NCI-H510A treated with DMSO at 0.1 percent for 48 hours (cell line): ENCODE data around the gene DGKI.

Experiments used
- DNase-seq: peaks from one replicate; lab custom pipeline; 2025; lab: John Stamatoyannopoulos, UW

The DGKI gene

DNA sequence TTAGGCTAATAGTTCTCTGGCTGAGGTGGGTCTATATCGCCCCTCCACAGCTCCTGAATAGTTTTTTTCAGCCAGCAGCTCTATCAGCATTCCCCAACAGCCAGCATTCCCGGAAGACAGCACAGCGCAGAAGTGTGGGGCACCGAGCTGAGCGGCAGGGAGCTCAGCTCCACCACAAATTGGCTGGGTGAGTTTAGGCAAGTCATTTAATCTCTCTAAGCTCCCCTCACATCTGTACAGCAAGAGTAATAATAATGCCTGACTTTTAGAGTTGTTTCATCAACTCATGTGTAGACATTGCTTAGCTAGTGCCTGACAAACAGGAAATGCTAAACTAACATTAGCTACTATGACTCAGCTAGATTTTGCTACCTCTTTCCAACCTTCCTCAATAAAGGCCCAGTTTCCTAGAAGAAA, 255.3 kb downstream of the DGKI start:
- no peak for DNase-seq

DNA sequence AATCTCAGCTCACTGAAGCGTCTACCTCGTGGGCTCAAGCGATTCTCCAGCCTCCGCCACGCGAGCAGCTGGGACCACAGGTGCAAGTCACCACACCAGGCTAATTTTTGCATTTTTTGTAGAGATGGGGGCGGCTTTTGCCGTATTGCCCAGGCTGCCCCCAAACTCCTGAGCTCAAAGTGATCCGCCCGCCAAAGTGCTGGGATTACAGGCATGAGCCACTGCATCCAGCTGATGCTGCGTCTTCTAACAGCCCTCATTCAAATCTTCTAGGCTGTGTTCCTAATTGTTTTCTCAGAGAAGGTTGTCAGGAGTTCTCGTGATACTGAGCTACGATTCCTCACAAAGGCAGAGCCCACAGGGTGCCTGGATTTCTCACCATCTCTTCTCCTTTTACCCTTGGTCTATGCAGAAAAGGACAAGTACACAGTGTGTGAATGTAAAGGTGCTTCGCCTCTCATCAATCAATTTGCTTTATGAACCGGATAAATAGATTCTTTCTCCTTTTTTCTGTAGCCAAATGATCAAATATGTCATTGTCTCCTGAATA, 255.9 kb downstream of the DGKI start:
- no peak for DNase-seq

DNA sequence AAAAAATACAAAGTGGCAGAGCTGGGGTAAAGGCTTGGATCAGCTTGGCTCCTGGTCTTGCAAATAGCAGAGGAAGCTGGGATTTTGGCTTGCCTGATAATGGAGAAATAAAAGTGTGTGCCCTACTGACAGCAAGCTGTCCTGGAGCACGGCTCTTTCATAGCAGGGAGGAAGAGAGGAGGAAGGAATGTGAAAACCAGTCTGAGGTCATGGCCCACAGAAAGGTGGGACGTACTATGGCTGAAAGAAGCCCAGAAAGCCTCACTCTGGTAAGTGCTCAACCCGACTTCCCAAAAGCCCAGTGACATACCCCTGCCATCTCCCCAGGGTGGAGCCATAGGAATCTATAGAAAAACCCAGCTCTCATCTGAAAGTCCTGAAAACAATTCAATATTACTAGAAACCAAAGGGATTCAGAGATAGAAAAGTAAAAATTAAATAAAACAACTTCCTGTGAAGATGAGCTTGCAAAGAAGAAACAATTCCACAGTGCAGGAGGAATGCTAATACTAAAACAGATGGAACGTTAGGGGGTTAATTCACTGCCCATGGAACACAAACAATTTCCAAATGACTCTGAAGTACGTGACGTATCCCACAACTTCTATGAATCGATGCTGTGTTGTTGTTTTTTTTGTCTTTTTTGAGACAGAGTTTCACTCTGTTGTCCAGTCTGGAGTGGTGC, 256.6 kb downstream of the DGKI start:
- no peak for DNase-seq

DNA sequence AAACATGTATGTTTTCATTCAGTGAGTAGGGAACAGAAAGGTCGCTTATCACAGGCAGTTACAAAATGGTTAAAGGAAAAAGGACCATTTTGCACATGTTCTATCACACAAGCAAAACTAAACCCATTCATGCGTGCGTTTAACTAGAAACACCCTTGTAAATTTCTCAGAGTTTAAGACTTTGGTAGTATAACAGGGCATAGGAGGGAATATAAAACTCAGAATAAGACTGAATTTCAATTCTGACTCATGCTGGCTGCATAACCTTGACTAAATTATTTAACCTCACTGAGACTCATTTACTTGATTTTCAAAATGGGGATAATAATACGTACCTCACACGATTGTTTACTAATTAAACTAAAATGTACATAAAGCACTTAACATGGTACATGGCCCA, 259.4 kb downstream of the DGKI start:
- no peak for DNase-seq

DNA sequence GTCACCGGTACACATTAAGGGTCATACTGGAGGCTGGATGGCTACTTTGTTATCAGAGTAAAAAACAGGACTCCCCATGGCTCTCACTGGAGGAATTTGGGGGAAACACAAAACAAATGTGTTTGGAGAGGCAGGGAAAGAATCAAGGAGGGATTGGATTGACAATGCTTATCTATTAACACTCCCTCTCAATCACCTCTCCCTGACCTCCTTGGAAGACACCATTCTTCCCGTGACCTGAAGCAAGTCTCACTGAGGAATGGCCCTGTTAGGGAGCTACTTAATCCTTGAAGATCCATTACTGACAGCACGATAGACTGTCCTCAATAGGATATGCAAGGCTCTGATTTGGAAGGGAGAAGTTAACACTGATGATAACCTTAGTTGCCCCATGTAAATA, 261.2 kb downstream of the DGKI start:
- DNase-seq: no peak

DNA sequence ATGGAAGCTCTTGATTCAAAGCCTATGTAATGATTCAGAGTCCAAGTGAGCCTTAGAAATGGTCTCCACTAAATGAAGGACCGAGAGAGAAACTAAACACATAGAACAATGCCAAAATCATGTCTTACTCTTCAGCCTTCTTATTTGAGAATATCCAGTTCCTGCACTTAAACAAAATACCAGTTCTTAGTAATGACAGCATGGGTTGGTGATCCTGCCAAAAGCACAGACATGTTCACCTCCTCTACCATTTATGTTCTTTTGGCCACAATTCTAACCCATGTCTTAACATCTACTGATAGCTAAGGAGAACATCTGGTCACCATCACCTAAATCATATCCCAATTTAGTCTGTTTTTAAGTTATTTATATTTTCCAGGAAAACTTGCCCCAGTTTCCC, 263.6 kb downstream of the DGKI start:
- DNase-seq: no peak

DNA sequence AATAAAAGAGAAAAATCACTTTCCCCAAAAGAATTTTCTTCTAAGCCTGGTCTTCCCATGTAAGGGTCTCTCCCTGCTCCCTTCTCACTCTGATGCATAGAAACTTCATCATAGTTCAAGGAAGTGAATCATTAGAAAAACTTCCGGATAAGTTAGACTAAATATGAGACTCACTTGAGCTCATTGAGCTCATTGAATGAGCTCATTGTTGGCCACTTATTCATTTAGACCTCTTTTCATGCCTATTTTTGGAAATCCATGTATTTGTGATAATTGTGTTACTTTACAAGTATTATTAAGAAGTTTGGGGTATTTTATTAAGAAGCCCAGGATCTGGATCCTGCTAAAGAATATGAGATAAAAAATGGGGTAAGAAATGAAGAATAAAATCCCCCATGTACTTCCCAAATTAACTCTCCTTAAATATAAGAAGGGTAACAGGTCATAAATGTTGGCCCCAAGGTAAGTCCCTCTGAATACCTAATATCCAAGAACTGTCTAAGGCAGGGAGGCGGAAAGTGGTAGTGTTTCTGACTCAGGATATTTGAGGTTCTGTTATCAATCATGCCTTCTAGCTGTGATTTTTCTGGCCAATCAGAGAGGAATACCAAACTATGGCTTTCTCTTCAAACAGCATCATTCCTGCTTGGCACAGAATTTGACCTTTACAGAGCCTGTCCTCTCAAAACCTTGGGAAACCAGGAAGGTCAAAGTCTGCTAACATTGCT, 266.7 kb downstream of the DGKI start:
- no peak for DNase-seq

DNA sequence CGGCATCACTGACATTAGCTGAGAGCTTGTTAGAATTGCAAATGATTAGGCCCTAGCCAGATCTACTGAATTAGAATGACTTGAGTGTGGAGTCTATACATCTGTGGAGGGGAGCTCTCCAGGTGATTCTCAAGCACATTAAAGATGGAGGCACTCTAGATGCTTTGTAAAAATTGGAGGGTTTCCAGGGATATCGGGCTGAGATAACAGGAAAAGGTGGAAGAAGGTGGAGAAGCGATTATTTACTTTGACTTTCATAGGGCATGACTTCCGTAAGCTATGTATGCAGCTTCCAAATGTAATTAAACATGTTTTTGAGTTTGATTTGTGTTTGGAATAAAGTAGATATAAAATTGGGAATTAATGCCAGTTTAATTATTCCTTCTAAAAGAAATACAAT, 268.2 kb downstream of the DGKI start:
- no peak for DNase-seq

DNA sequence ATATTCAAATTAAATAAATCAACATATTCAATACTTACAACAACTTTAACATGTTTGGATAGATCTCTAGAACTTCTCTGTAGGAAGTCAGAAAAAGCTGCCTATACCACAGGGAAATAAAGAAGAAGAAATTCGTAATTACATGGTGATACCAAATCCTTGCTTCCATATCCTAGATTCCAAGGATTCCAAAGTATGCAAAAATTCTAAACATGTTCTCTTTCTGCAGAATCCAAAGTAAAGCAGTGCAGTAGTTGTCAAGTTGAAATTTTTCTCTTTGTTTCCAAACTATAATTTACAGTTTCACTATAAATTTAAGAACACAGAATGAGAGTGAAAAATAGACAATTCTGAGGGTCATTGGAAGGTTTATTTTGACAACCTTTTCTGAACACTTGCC, 269.6 kb downstream of the DGKI start:
- DNase-seq: no peak

DNA sequence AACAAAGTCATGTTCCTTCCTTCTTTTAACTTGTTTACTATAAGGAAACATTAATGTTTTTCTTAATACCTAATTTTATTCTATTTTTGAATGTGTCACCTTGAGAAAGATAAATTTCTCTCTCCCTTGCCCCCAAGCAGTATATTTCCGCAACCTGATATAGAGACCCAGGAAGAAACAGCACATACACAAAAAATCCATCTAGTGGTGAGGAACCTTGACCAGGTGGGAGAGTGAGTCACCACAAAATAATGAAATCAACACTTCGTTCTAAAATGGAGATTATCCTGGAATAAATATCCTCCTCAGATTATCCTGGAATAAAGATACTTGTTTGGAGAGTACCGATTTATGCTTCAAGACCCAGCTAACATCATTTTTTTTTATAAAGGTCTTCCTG, 270.3 kb downstream of the DGKI start:
- DNase-seq: no peak

DNA sequence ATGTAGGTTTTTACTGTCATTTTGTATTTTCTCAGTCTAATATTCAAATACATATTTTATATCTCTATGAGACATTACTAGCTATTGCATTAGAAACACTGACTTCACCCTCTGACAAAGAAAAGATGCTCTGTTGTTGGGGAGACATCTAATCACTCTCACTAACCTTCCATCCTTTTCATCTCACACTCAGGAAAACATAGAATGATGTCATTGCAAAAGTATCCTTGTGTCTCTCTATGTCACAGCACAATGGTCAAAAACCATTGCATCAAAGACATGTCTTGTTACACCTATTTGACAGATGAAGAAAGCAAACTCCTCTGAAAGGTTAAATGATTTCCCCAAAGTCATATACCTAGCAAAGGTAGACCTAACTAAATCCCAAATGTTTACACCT, 272.0 kb downstream of the DGKI start:
- DNase-seq: no peak

DNA sequence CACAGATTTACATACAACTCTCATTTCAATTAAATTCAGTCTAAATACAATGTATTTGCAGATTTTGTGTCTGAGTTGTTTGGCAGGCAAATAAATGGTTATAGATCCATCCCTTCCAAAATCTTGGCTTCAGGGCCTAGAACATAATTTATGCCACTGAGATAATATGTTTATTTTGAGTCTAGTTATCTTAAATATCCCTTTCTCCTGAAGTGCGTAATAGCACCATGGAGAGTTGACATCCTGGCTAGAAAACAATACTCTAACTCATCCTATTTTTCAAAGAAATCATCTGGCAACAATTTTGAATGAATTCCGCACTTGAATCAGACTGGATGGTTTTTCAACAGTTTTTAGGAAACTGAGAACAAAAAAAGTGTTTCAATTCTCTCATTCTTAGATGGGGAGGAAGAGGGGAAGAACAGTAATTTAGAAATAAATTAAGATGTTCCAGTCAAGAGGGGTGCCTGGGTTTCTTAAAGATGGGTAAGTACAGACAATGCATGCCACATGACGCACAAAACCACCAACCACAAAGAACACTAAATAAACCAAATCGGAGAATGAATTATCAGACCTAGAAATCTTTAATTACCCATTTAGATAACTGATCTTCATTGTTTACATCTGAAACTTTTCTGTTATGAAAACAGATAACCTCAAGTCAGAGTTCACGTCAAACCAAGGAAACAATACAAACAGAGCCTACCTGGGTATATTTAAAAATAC, 274.6 kb downstream of the DGKI start:
- no peak for DNase-seq

DNA sequence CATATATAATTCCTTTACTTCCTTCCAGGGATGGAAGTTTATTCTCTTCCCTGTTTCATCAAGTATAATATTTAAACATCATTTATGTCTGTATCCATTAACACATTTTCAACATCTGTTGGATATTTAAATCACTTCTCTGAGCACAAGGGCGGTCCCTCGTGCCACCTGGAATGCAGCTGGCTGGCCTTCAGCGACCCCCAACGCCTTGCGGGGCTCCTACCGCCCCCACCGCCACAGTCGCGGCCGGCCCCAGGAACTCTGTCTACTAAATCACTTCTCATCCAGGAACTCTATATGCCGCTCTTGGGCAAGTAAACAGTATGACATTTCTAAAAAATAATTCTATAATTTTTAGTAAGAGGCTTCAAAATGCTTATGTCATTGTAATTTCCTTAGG, 282.1 kb downstream of the DGKI start:
- no peak for DNase-seq

DNA sequence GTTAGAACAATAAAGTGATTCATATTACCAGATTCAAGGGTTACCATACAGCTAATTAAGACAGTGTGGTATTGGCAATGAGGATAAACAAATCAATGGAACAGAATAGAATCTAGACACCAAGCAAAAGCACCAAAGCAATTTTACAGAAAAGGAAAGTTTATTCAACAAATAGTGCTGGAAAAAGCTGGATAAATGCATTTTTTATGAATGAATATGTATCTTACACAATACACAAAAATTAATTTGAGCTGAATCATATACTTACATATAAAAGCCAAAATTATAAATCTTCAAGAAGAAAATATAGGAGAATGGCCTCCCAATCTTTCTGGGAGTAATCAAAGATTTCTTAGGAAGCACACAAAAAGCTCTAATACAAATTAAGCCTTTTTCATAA, 282.8 kb downstream of the DGKI start:
- no peak for DNase-seq

DNA sequence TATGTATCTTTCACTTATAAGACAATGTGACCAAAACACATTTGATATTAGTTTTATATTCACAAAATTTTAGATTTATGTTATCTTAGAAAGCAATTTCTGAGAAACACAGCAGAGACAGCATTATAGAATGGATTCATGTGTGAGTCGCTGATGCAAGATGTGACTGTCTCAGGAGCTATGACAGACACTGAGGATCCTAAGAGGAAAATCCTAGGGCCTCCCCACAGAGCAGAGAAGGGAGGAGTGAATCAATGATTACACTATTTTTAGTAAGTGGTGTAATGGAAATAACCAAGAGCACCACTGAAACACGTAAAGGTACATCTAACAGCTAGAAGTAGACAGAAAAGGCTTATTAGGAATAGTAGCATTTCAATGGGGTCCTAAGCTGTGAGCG, 299.3 kb downstream of the DGKI start:
- DNase-seq: no peak

DNA sequence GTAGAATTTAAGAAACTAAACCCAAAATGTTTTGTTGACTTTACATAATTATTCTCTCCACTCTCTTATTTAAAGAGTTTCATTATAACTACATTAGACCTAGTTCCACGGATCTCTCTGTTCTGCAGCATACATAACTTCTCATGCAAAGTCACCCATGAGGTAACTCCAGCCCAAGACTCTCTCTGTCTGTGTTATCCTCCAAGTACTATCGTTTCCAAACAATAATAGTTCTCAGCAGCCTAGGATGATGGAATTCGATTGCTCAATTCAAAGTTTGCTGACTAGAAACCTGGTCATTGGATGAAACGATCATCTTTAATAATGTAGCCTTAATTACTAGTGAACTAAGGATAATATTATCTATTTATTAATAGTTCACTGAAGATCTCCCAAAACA, 300.1 kb downstream of the DGKI start:
- DNase-seq: no peak

DNA sequence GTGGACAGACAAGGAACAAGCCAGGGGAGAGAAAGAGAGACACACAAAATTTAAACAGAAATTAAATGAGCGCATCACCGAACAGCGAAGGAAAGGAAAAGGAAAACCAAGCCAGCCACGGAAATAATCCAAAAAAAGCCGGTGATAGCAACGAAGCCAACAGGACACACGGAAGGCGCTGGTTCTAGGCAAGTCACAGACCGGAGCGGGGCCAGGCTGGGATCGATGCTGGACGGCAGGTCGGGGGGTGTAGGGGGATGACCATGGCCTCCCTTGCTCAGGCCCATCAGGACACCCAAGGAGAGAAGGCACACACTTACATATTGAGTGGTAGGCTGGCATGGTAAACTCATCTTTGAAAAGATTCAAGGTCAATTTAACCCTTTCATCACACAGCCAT, 300.8 kb downstream of the DGKI start:
- no peak for DNase-seq

DNA sequence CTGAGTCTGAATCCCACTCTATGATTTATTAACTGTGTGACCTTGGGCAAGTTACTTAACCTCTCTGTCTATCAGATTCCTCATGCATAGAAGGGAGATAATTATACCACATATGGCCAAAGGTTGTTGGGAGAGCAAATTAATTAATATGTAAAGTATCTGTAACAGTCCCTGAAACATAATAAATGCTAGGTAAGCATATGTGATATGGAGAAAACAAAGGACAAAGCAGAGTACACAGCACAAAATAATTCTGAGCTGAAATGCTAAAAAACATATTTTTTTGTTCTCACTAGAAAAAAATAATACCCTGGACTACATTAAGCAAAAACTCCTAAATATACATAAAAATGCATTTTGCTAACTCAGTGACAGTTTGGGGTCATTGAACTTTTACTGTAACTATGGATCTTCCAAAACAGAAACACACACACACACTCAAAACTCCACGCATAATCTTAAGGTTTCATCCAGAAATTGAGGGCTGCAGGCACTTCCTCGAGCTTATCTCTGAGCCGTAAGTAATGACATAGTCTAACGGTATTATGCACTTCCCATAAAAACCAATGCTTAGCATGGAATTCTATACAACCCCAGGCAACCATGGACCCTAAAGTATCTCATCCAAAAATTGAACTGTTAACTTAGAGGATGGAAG, 301.6 kb downstream of the DGKI start:
- no peak for DNase-seq

DNA sequence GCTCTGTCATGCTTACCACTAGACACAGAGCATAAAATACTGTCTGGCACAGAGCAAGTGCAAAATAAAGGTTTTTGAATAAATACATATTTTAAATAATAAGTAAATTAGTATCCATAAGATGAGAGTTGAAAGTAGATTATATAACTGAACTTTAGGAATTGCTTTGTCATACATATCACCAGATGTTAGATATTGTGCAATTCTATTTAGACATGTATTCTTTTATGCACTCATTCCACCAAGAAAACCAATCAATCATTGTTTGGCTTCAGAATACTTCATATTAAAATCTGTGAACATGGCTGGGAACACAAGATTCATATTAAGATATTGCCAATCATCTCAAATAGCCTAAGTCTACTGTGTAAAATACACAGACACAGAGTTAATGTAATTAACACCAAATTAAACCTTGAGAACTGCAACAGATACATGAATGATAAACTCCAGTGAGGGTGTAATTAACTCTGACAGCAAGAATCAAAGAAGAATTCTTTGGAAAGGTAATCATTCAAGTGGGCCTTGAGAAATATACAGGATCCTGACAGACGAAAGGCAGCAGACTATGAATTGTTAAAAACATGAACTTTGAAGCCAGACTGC, 302.2 kb downstream of the DGKI start:
- no peak for DNase-seq

DNA sequence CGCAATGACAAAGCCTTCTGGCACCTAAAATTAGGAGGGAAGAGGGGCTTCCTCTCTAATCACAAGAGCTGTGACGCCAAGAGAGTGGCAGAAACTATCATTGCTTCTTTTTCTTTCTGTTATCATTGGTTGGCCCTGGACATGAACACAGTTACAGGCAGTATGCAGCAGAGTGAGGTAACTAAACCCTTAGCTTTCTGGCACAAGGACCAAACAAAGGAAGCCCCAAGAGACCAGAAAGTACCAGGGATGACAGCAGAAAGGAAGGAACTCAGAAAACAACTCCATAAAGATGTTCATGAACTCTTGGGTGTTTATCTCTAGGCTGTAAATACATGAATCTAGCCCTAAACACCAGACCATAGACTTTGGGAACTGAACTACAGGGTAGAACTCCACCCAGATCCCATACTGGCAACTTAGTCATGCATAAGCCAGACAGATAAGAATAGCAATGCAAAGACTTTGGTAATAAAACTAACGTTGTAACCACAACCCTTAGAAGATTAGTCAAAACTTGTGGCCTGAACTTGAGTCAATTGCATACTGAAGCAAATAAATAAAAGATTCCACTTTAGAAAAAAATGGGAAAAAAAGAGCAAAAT, 307.6 kb downstream of the DGKI start:
- no peak for DNase-seq

DNA sequence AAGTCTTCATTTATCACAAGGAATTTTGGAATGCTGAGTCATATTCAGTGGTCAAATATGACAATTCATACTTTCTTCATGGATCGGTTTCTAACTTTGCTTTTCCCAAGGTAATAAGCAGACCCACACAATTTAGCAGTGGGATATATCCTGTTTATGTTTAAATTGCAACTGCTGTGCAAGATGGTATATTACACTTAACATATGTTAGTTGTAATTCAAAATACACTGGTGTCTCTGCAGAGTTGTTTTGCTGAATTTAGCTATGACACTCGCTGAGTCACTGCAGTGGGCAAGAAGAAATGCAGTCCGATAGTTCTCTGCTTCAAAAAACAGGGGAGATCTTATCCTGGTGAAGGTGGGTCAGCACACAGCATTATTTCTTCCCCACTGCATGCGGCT, 308.4 kb downstream of the DGKI start:
- DNase-seq: no peak

DNA sequence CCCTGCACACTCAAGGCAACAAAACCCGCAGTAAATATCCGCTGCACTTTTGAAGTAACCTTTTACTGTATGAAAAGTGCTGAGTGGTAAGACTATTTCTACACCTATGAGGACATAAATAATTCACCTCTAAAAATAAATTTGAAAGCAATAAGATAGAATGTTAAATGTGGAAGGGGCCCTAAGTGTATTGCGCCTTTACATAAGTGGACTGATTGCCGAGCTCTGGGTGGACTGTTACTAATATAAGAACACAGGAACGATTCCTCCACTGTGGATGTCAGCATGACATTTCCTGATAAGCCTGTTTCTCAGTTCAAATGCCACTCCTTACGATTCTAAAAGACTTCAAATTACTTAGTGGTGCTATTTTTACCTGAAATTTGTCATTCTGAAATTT, 311.2 kb downstream of the DGKI start:
- no peak for DNase-seq
